Activated naive CD8-positive, alpha-beta T cell (primary cell): ENCODE results near the gene SCNN1G.
"Not testable (repeated sequence)": the region's sequence is repeated elsewhere in the genome, so short reads cannot be mapped to it uniquely, and the experiment has no call there.

Experiments
- H3K27ac Mint-ChIP-seq: one replicate; pipeline ENCODE4 v1.8.0; 2021; ENCODE audit warnings: mixed read lengths
- H3K27me3 Mint-ChIP-seq: one replicate; pipeline ENCODE4 v1.8.0; 2021; ENCODE audit warnings: mixed read lengths
- H3K36me3 Mint-ChIP-seq: one replicate; pipeline ENCODE4 v1.8.0; 2021; ENCODE audit warnings: mixed read lengths
- H3K4me1 Mint-ChIP-seq: one replicate; pipeline ENCODE4 v1.8.0; 2021; ENCODE audit warnings: low read depth, mixed read lengths
- H3K4me3 Mint-ChIP-seq: one replicate; pipeline ENCODE4 v1.8.0; 2021; ENCODE audit warnings: mild to moderate bottlenecking, mixed read lengths
- H3K9me3 Mint-ChIP-seq: one replicate; pipeline ENCODE4 v1.8.0; 2021; ENCODE audit warnings: low read depth, mixed read lengths

The SCNN1G gene, protein sequence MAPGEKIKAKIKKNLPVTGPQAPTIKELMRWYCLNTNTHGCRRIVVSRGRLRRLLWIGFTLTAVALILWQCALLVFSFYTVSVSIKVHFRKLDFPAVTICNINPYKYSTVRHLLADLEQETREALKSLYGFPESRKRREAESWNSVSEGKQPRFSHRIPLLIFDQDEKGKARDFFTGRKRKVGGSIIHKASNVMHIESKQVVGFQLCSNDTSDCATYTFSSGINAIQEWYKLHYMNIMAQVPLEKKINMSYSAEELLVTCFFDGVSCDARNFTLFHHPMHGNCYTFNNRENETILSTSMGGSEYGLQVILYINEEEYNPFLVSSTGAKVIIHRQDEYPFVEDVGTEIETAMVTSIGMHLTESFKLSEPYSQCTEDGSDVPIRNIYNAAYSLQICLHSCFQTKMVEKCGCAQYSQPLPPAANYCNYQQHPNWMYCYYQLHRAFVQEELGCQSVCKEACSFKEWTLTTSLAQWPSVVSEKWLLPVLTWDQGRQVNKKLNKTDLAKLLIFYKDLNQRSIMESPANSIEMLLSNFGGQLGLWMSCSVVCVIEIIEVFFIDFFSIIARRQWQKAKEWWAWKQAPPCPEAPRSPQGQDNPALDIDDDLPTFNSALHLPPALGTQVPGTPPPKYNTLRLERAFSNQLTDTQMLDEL

DNA sequence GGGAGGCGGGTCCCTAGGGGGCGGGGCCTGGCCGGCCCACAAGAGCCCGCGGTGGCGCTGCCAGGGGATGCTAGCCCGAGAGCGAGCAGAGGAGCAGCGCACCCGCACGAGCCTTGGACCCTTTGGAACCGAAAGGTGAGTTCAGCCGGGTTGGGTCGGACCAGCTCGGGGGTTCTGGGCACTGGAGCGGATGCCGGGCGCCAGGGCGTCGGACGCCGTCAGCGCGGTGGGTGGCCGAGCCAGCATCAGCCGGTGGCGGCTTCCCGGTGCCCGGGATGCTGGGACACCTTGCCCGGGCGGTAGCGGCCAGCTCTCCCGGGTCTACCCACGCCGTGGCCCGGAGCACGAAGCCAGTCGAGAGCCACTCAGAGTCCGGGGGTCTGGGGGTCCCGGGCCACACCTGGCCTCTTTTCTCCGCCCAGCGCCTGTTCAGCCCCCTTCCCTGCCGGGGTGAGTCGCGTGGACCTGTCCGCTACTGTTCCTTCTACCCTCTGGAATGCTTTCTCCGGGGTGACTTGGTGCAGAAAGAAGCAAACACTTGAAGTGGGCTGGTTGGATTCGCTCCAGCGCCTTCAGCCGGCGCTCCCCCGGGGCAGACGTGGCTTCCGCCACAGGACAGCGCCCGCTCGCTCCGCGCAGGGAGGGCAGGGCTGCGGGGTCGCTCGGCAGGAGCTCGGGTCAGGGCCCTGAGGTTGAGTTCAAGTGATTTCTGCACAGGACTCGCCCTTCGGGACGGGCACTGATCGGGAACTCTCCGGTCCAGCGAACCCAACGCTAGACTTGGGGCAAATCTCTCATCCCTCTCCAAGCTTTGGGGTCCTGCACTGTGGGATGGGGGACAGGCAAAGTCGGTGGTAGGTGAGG, at the start of gene SCNN1G:
Gene SCNN1G, plus strand, starts transcription at position 67 of the 864 bp plus-strand sequence. CDS start 3,527 bp downstream, outside the sequence.
- Mint-ChIP-seq H3K9me3 (no peaks in the 10 kb centered on the region), H3K36me3 (no peaks in the 10 kb centered on the region), H3K27ac (no peak within 1 kb of the TSS), H3K27me3 (peaks cover 42% of the 10 kb centered on the region), H3K4me3 (peak within 1 kb of the TSS; percentile 57), H3K4me1 (peaks cover 13% of the 10 kb centered on the region)

DNA sequence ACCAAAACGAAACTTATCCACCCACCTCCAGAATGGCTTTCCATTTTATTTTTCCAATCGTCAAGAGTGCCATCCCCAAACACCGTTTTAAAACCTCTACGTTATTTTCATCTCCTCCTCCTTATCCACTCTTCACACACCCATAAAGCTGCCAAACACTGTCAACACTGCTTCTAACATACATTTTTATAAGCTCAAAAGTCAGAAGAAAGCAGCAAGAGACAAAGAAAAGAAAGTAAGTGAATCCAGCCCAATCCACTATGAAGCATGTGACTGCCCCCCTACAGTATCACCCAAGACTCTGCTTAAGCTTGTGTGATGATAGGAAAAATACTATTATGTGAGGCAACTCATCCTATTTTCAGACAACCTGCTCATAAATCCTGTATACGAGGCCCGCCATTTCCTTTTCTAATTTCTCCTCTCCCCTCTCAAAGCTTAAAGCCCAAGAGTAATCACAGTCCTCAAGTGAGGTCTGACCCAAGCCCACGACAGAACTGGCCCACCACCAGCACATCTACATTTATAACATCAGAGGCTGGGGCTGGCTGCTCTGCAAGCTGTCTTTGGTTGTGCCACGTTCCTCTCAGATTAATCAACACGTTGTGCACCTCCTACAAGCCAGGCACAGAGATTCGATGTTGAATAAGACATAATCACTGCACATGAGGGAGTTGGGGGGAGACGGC, 49.6 kb upstream of the SCNN1G start:
- H3K36me3 Mint-ChIP-seq = peaks cover 13% of the 10 kb centered on the region

DNA sequence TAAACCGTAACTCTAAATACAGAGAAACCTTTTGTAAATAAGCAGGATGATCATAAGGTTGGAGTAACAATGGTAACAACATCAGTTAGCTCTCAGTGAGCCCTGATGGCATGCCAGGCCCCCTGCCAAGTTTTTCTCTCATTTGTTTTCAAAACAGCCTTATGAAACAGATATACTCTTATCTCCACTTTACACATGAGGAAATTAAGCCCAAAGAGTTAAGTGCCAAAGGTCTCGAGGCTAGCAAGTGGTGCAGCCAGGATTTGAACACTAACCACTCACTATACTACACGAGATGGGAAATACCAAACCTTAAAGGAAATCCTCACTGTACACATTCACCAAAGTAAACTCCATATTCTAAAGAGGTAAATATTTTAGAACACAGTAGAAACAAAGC, 48.3 kb upstream of the SCNN1G start:
- Mint-ChIP-seq H3K4me1 (peaks cover 12% of the 10 kb centered on the region), H3K36me3 (peaks cover 16% of the 10 kb centered on the region), H3K4me3 (no peak overlapping the region), H3K9me3 (peaks cover 14% of the 10 kb centered on the region), H3K27ac (no peak overlapping the region), H3K27me3 (no peaks in the 10 kb centered on the region)

More for the DNA sequence above, 49.6 kb upstream of the SCNN1G start:
- Mint-ChIP-seq H3K9me3 (peaks cover 12% of the 10 kb centered on the region), H3K4me3 (no peak overlapping the region), H3K27ac (no peak overlapping the region), H3K4me1 (peaks cover 12% of the 10 kb centered on the region), H3K27me3 (no peaks in the 10 kb centered on the region)

DNA sequence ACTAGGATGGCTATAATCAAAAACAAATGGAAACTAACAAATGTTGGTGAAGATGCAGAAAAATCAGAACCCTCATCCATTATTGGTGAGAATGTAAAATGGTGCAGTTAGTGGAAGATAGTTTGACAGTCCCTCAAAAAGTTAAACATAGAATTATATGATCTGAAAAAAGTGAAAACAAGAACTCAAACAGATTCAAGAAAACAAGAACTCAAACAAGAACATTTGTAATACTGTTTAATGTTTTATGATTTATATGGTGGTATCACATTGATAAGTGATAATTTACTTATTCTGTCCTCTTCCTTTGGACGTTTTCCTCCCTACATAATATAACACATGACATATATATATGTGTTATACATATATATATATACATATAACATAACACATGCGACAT, 45.3 kb upstream of the SCNN1G start:
- Mint-ChIP-seq H3K36me3 (peaks cover 16% of the 10 kb centered on the region), H3K27ac (no peak overlapping the region), H3K9me3 (peaks cover 14% of the 10 kb centered on the region)

DNA sequence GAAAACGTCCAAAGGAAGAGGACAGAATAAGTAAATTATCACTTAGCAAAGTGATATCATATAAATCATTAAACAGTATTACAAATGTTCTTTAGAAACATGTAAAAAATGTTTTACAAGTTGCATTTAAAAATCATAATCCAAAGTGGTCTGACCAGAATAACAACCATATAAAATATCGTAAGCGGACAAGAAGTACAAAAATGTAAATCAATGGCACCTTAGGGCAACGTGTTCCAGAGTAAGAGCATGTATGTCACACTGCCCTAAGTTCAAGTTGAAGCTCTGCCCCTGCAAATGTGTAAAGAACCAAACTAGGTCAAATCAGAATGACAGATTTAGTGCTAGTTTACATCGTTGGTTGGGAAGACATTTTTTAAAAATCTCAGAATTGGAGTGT, 44.7 kb upstream of the SCNN1G start:
- Mint-ChIP-seq H3K36me3 (peaks cover 16% of the 10 kb centered on the region), H3K27me3 (no peaks in the 10 kb centered on the region), H3K4me1 (peaks cover 4% of the 10 kb centered on the region), H3K27ac (no peak overlapping the region), H3K9me3 (peaks cover 14% of the 10 kb centered on the region), H3K4me3 (no peak overlapping the region)

More for the DNA sequence above, 45.3 kb upstream of the SCNN1G start:
- peaks cover 7% of the 10 kb centered on the region for H3K4me1 Mint-ChIP-seq
- no peak overlapping the region for H3K4me3 Mint-ChIP-seq
- H3K27me3 Mint-ChIP-seq = no peaks in the 10 kb centered on the region

DNA sequence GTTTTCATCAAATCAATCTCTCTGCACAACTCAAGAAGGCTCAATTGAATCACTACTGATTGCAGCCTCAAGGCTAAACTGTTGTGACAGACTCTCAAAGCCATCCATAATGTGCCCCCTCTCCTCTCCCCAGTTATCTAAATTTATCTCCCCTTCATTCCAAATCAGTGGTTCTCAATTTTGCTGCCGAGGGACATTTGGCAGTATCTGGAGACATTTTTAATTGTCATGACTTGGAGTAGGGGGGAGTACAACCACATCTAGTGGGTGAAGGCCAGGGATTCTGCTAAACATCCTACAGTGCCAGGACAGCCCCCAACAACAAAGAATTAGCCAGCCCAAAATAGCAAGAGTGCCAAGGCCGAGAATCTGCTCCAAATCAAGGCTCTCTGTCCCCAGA, 42.4 kb upstream of the SCNN1G start:
- Mint-ChIP-seq H3K36me3 (peaks cover 17% of the 10 kb centered on the region), H3K4me3 (no peak overlapping the region), H3K4me1 (peaks cover 6% of the 10 kb centered on the region), H3K27me3 (no peaks in the 10 kb centered on the region), H3K27ac (no peak overlapping the region), H3K9me3 (peaks cover 14% of the 10 kb centered on the region)

DNA sequence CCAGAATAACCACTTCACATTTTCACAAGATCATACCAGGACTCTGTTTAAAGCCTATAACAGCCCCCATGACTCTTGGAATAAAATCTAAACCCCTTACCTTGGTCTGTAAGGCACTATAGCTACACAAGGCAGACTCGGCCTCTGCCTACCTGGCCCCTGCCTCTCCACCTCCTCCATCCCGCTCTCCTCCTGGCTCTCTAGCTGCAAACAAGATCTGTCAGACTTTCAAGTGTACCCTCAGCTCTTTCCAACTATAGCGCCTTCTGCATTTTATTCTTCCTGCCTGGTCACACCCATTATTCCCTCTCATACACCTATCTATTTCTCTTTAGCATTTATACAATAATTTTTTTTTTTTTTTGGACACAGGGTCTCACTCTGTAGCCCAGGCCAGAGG, 41.5 kb upstream of the SCNN1G start:
- H3K4me1 Mint-ChIP-seq = peaks cover 9% of the 10 kb centered on the region

DNA sequence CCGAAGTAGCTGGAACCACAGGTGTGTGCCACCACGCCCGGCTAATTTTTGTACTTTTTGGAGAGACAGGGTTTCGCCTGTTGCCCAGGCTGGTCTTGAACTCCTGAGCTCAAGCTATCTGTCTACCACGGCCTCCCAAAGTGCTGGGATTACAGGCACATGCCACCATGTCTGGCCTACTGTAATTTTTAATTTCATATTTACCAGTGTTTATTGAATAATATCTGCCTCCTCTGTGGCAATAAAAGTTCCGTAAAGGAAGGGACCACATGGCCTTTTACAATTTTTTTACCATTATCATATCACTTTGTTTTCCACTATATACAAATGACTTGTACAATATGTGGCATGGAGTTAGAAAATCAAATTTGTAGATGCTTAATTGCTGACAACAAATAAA, 41.0 kb upstream of the SCNN1G start:
- no peak overlapping the region for H3K4me3 Mint-ChIP-seq
- no peak overlapping the region for H3K27ac Mint-ChIP-seq
- peaks cover 8% of the 10 kb centered on the region for H3K9me3 Mint-ChIP-seq

More for the DNA sequence above, 41.5 kb upstream of the SCNN1G start:
- no peaks in the 10 kb centered on the region for H3K27me3 Mint-ChIP-seq
- H3K4me3 Mint-ChIP-seq = no peak overlapping the region
- H3K36me3 Mint-ChIP-seq = peaks cover 15% of the 10 kb centered on the region
- H3K27ac Mint-ChIP-seq = no peak overlapping the region
- peaks cover 9% of the 10 kb centered on the region for H3K9me3 Mint-ChIP-seq

DNA sequence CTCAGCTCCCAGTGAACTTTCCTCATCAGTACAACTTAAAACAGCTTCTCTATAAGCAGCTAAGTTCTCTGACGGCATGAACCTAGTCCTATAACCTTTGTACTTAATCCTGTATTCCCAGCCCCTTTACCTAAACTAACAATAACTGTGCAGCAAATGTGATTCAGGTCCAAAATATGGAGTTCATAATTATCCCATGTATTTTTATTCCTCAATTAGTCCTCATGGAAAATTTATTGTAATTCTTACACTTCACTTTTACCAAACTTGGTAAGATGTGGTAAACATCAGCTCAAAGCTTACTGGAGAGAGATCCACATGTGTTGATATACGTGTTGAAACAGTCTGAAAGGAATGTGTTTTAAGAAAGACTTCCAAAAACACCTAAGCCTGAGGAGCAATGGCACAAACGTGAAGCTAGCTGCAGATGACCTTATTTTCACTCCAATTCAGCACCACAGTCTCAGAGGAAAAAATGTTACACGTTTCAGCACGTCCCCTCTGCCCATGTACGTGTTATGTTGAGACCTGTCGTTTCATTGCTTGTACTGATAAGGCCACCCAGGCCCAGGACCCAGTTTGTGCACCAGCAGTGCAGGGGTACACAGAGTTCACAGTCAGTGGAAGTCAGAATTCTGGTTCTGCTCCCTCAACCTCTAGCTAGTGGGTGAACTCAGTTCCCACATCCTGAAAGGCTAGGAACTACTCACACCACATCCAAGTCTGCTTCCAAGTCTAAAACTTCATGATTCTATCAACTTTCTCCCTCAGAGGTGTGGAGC, 40.4 kb upstream of the SCNN1G start:
- Mint-ChIP-seq H3K27ac (no peak overlapping the region), H3K36me3 (peaks cover 13% of the 10 kb centered on the region), H3K4me1 (peaks cover 12% of the 10 kb centered on the region), H3K4me3 (no peak overlapping the region), H3K27me3 (no peaks in the 10 kb centered on the region), H3K9me3 (peaks cover 8% of the 10 kb centered on the region)

More for the DNA sequence above, 41.0 kb upstream of the SCNN1G start:
- peaks cover 9% of the 10 kb centered on the region for H3K4me1 Mint-ChIP-seq
- no peaks in the 10 kb centered on the region for H3K27me3 Mint-ChIP-seq
- H3K36me3 Mint-ChIP-seq = peaks cover 13% of the 10 kb centered on the region

DNA sequence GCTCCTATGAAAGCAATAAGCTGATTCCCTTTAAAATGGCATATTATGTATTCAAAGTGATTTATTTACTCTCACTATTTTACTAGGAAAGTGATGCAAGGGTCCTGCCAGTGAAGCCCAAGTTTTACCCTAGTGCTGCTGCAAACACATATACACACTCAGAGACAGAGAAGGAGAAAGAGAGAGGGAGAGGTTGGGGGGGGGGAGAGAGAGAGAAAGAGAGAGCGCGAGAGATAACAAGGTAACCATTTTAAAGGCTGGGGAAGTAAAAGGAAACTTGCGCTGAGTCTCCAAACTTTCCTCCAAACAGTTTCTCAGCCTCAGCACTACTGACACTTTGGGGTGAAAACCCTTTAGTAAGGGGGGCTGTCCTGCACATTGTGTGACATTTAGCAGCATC, 39.2 kb upstream of the SCNN1G start:
- Mint-ChIP-seq H3K4me3 (no peak overlapping the region), H3K27ac (no peak overlapping the region), H3K27me3 (no peaks in the 10 kb centered on the region), H3K9me3 (no peaks in the 10 kb centered on the region), H3K4me1 (peaks cover 19% of the 10 kb centered on the region), H3K36me3 (peaks cover 6% of the 10 kb centered on the region)

DNA sequence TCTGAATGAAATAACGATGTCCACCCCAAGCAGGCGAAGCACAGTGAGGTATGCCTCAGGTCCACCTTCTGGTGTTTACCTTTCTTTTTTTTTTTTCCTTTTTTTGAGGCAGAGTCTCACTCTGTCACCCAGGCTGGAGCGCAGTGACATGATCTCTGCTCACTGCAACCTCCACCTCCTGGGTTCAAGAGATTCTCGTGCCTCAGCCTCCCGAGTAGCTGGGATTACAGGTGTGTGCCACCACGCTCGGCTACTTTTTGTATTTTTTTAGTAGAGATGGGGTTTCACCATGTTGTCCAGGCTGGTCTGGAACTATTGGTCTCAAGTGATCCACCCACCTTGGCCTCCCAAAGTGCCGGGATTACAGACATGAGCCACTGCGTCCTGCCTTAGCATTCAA, 38.2 kb upstream of the SCNN1G start:
- not testable (repeated sequence) for H3K27me3 Mint-ChIP-seq, H3K9me3 Mint-ChIP-seq, H3K4me3 Mint-ChIP-seq, H3K27ac Mint-ChIP-seq, H3K36me3 Mint-ChIP-seq
- peaks cover 19% of the 10 kb centered on the region for H3K4me1 Mint-ChIP-seq

DNA sequence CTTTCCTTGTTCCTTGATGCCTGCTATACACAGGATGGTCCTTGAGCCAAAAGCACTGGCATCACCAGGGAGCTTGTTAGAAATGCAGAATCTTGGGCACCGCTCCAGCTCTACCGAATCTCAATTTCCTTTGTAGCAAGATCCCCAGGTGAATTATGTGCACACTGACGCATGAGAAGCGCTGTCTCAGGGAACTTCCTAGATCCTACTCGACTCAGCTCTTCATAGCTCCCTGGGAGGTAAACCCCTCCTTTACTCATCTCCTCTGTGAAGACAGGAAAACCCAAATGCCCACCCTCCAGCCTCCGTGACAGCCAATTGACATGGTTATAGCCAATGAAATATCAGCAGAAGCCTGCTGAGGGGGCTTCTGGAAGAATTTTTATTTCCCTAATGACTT, 37.4 kb upstream of the SCNN1G start:
- no peaks in the 10 kb centered on the region for H3K9me3 Mint-ChIP-seq
- peaks cover 26% of the 10 kb centered on the region for H3K4me1 Mint-ChIP-seq
- no peak overlapping the region for H3K4me3 Mint-ChIP-seq
- no peaks in the 10 kb centered on the region for H3K27me3 Mint-ChIP-seq
- no peak overlapping the region for H3K27ac Mint-ChIP-seq
- H3K36me3 Mint-ChIP-seq = peaks cover 6% of the 10 kb centered on the region

DNA sequence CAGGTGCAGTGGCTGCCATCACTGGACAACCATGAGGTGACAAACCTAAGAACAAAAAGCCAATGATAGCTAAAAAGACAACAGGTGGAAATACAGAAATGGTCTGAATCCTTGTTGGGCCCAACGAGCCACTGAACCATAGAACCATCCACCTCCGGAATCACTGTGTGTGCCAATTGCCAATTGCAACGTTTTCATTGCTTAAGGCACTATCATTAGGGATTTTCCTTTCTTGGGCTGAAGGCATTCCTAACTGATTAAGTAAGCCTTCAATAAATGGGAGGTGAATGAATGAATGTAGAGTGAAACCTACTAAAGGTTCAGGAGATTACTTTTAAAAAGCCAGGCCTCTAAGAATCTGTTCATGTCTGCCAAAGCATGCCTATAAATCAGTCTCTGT, 36.9 kb upstream of the SCNN1G start:
- peaks cover 6% of the 10 kb centered on the region for H3K36me3 Mint-ChIP-seq

More for the DNA sequence above, 36.9 kb upstream of the SCNN1G start:
- Mint-ChIP-seq H3K9me3 (no peaks in the 10 kb centered on the region), H3K4me1 (peaks cover 26% of the 10 kb centered on the region), H3K4me3 (no peak overlapping the region), H3K27me3 (no peaks in the 10 kb centered on the region), H3K27ac (no peak overlapping the region)
